ENCODE results near the gene TAF1.

DNA sequence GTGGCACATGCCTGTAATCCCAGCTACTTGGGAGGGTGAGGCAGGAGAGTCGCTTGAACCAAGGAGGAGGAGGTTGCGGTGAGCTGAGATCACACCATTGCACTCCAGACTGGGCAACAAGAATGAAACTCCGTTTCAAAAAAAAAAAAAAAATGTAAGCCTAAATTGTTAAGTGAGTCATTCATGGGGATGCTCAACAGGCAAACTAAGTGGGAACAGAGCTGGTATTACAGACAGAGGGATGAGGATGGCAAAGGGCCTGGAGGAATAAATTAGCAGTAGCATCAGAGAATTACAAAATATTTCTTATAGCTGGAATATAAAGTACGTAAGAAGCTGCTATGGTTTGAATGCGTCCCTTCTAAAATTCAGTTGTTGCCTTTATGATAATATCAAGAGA lies 123.4 kb downstream of the TAF1 start:
- TF ChIP-seq EZH2 (IDR thresholded peaks at IDR 0.05) (no peak), EZH2phosphoT487 (IDR thresholded peaks at IDR 0.05) (no peak)
- TF ChIP-seq, protein P1, sequence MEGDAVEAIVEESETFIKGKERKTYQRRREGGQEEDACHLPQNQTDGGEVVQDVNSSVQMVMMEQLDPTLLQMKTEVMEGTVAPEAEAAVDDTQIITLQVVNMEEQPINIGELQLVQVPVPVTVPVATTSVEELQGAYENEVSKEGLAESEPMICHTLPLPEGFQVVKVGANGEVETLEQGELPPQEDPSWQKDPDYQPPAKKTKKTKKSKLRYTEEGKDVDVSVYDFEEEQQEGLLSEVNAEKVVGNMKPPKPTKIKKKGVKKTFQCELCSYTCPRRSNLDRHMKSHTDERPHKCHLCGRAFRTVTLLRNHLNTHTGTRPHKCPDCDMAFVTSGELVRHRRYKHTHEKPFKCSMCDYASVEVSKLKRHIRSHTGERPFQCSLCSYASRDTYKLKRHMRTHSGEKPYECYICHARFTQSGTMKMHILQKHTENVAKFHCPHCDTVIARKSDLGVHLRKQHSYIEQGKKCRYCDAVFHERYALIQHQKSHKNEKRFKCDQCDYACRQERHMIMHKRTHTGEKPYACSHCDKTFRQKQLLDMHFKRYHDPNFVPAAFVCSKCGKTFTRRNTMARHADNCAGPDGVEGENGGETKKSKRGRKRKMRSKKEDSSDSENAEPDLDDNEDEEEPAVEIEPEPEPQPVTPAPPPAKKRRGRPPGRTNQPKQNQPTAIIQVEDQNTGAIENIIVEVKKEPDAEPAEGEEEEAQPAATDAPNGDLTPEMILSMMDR (IDR thresholded peaks at IDR 0.05): no peak

All from neural progenitor cell (in vitro differentiated cells).